Smooth muscle cell (in vitro differentiated cells): Measurements from ENCODE around the gene CHSY1. TPM values are rescaled to one million over a fixed set of nuclear protein-coding genes. Genes with fewer than 3 reads are reported as not detected.

ENCODE experiments used
- DNase-seq: peaks from one replicate; lab custom pipeline; 2025; ENCODE audit not compliant: unreplicated experiment; lab: John Stamatoyannopoulos, UW
- H2AFZ ChIP-seq: fragments of 200-600 bp; sonication (generic); 2 replicates; pipeline ENCODE4 v1.6.0; 2016; ENCODE audit warnings: antibody characterized with exemption, low read depth, mild to moderate bottlenecking
- H3F3A ChIP-seq: fragments of 200-600 bp; sonication (generic); 2 replicates; pipeline ENCODE4 v1.6.0; 2017; ENCODE audit warnings: antibody characterized with exemption, low read depth
- H3K27ac ChIP-seq: fragments of 200-600 bp; sonication (generic); 2 replicates; pipeline ENCODE4 v1.5.1; 2016; ENCODE audit warnings: low read depth, mild to moderate bottlenecking
- H3K27me3 ChIP-seq: fragments of 200-600 bp; sonication (generic); 2 replicates; pipeline ENCODE4 v1.6.1; 2016; ENCODE audit warnings: low read depth, mild to moderate bottlenecking
- H3K36me3 ChIP-seq: fragments of 200-600 bp; sonication (generic); 2 replicates; pipeline ENCODE4 v1.5.1; 2016; ENCODE audit warnings: low read depth
- H3K4me1 ChIP-seq: fragments of 200-600 bp; sonication (generic); 2 replicates; pipeline ENCODE4 v1.5.1; 2016; ENCODE audit warnings: low read depth
- H3K4me2 ChIP-seq: fragments of 200-600 bp; sonication (generic); 2 replicates; pipeline ENCODE4 v1.6.0; 2016; ENCODE audit warnings: mild to moderate bottlenecking
- H3K4me3 ChIP-seq: fragments of 200-600 bp; sonication (generic); 2 replicates; pipeline ENCODE4 v1.5.1; 2016; ENCODE audit warnings: mild to moderate bottlenecking
- H3K79me2 ChIP-seq: fragments of 200-600 bp; sonication (generic); 2 replicates; pipeline ENCODE4 v1.6.0; 2016; ENCODE audit warnings: low read depth, mild to moderate bottlenecking
- H3K9ac ChIP-seq: fragments of 200-600 bp; sonication (generic); 2 replicates; pipeline ENCODE4 v1.6.0; 2016; ENCODE audit warnings: low read depth
- H3K9me3 ChIP-seq: fragments of 200-600 bp; sonication (generic); replicated peaks from 2 replicates; pipeline ENCODE4 v1.5.1; 2016; ENCODE audit warnings: low read depth
- H4K20me1 ChIP-seq: fragments of 200-600 bp; sonication (generic); 2 replicates; pipeline ENCODE4 v1.6.0; 2016; ENCODE audit warnings: low read depth
- CTCF ChIP-seq: fragments of 200-600 bp; sonication (generic); IDR thresholded peaks from 2 replicates; pipeline ENCODE4 v1.5.1; 2017; ENCODE audit warnings: borderline replicate concordance, mild to moderate bottlenecking, antibody characterized with exemption; ENCODE audit not compliant: insufficient read depth, poor library complexity, severe bottlenecking
- WGBS: methylation state at CpG from one replicate; pipeline ENCODE4 v1.1.7; 2016; ENCODE audit warnings: low lambda C conversion rate; 5-methylcytosine and 5-hydroxymethylcytosine counted together
- polyA plus RNA-seq: library from polyadenylated mRNA; unstranded; fragments of >200 nt; fragmentation: Nextera tagmentation; extraction: Ambion mirVana; gene quantifications from 2 replicates; pipeline ENCODE4 v1.2.1, GENCODE V29; 2016
- total RNA-seq: library from RNA; depleted of rRNA; stranded (reverse); fragments of >200 nt; gene quantifications from 2 replicates; pipeline ENCODE4 v1.2.3, GENCODE V29; 2014

CHSY1 gene
- total and polyA plus RNA-seq, 2 experiments from 2014 or later: 106 to 123 TPM

- WGBS: 90% methylated on average over 10 of the region's 10 CpGs
Observed at GRCh38 chr15:101152914-101153313, 98.9 kb downstream of the CHSY1 start.

GRCh38 chr15:101151288-101151687, 100.6 kb downstream of the CHSY1 start:
- Histone ChIP-seq H4K20me1 (no peaks in the 10 kb centered on the region), H3F3A (peaks cover 4% of the 10 kb centered on the region), H3K36me3 (no peaks in the 10 kb centered on the region), H3K9me3 (no peaks in the 10 kb centered on the region), H3K27me3 (no peaks in the 10 kb centered on the region), H3K4me2 (no peak overlapping the region), H3K27ac (no peak overlapping the region), H3K4me3 (no peak overlapping the region), H3K4me1 (peaks cover 9% of the 10 kb centered on the region), H3K9ac (no peak overlapping the region), H2AFZ (no peak overlapping the region), H3K79me2 (peaks cover 20% of the 10 kb centered on the region)
- no peak for TF ChIP-seq CTCF
- 84% methylated on average over 8 of the region's 8 CpGs for WGBS
- DNase-seq: no peak

More at GRCh38 chr15:101152914-101153313, 98.9 kb downstream of the CHSY1 start:
- Histone ChIP-seq H3K9ac (no peak overlapping the region), H4K20me1 (no peaks in the 10 kb centered on the region), H3K4me2 (no peak overlapping the region), H3K27me3 (no peaks in the 10 kb centered on the region), H3F3A (peaks cover 4% of the 10 kb centered on the region), H3K36me3 (no peaks in the 10 kb centered on the region), H3K79me2 (peaks cover 20% of the 10 kb centered on the region), H2AFZ (no peak overlapping the region), H3K9me3 (no peaks in the 10 kb centered on the region), H3K4me3 (no peak overlapping the region), H3K27ac (no peak overlapping the region), H3K4me1 (peaks cover 9% of the 10 kb centered on the region)
- no peak for DNase-seq
- no peak for TF ChIP-seq CTCF

GRCh38 chr15:101150723-101151040, 101.2 kb downstream of the CHSY1 start:
- Histone ChIP-seq H3K36me3 (no peaks in the 10 kb centered on the region), H3K4me1 (peaks cover 9% of the 10 kb centered on the region), H3K4me2 (no peak overlapping the region)

More at GRCh38 chr15:101150723-101151040, 101.2 kb downstream of the CHSY1 start:
- Histone ChIP-seq H4K20me1 (no peaks in the 10 kb centered on the region), H3K27ac (peak overlapping the region; percentile 89), H3K27me3 (no peaks in the 10 kb centered on the region), H3K79me2 (peaks cover 20% of the 10 kb centered on the region), H3K9me3 (no peaks in the 10 kb centered on the region), H3K9ac (no peak overlapping the region), H3K4me3 (no peak overlapping the region), H3F3A (peaks cover 4% of the 10 kb centered on the region), H2AFZ (no peak overlapping the region)
- no peak for TF ChIP-seq CTCF
- no peak for DNase-seq
- 72% methylated on average over 7 of the region's 7 CpGs for WGBS
